ENCODE measurements around the gene SF3A1.

The SF3A1 gene

GRCh38 chr22:30385942-30386341 lies 29.2 kb upstream of the SF3A1 start:
- DNase-seq = no peak

DNA sequence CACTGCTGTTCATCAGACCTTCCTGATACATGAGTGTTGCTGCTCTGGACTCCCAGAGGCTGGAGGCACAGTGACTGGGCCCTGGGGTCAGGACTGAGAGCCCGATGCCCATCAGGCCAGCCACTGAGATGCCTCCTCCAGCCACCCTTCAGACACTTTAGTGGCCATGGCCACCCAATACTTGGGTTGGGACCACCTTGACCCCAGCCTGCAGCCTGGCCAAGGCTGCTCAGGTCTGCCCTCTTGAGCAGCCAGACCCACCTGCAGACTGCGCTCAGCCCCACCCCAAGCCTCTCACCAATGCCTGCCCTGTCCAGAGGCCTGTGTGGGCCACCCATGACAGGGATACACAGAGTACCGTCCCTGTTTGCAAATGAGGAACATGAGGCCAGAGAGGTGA lies 26.4 kb upstream of the SF3A1 start:
- no peak for DNase-seq

DNA sequence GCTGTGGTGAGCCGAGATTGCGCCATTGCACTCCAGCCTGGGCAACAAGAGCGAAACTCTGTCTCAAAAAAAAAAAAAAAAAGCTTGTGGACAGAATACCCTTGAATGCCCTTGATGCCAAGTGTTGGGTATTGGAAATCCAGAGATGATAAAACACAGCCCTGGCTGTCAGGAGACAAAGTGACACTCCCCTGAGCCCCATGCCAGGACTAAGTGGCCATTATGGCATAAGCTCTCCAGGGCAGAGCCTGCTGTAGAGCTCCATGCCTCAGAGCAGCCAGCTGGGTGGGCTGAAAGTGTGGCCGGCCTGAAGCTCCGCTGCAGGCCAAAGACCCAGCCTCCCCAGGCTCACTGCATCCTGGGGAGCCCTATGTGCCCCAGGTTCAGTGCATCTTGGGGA lies 25.6 kb upstream of the SF3A1 start:
- no peak for DNase-seq

- DNase-seq = no peak
Observed at GRCh38 chr22:30381264-30381663, 24.6 kb upstream of the SF3A1 start.

DNA sequence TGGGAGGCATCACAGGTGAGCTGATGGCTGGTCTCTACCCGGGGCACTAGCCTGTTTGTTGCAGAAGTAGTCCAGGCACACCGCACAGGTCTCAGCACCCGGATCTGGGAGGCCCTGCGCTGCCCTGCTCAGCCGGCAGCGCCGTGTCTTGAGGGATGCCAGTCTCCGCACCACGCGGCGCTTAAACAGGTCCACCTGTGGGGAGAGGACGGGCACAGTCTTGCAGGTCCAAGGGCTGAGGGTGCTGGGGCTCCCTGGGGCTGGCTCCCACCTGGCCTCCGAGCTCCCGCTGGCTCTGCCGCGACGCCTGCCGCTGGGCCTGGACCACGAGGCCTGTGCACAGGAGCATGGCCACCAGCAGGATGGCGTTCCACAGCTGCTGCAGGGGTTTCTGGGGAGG lies 23.3 kb upstream of the SF3A1 start:
- no peak for DNase-seq

GRCh38 chr22:30375312-30375849 lies 18.7 kb upstream of the SF3A1 start:
- no peak for DNase-seq

DNA sequence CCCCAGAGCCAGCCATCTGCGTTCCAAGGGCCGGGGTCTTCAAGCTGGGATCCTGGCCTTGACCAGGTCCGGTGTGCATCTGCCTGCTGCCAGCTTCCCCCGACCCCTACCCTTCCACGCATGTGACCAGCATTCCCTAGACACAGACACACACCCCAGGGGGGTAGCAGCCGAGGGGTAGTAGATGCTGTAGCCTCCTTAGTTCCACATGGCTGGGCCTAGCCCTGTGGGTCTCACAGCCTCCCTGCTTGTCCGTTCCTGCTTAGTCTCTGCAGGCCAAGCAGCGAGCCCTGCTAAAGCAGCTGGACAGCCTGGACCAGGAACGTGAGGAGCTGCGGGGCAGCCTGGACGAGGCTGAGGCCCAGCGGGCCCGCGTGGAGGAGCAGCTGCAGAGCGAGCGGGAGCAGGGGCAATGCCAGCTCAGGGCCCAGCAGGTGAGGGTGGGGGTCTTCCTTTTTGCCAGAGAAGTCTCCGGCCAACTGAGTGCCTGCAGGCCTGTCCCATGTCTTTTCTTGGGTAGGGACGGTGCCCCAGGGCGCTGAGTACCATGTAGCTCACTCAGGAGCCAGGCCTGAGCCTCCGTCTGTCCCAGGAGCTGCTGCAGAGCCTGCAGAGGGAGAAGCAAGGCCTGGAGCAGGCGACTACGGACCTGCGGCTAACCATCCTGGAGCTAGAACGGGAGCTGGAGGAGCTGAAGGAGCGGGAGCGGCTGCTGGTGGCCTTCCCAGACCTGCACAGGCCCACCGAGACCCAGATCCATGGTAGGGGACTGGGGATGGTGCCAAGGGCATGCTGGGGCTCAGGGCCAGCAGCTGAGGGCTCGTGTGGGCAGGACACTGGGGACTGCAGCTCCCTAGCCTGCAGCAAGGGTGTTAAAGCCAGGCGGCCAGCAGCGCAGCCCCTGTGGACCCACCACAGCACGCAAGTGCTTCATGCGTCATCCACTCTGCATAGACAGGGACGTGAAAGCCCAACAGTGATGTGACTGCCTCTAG lies 16.9 kb upstream of the SF3A1 start:
- DNase-seq = no peak

- DNase-seq = no peak
Observed at GRCh38 chr22:30372915-30373314, 16.2 kb upstream of the SF3A1 start.

GRCh38 chr22:30371981-30372380 lies 15.3 kb upstream of the SF3A1 start:
- DNase-seq = no peak

- no peak for DNase-seq
Observed at GRCh38 chr22:30371321-30371720, 14.6 kb upstream of the SF3A1 start.

DNA sequence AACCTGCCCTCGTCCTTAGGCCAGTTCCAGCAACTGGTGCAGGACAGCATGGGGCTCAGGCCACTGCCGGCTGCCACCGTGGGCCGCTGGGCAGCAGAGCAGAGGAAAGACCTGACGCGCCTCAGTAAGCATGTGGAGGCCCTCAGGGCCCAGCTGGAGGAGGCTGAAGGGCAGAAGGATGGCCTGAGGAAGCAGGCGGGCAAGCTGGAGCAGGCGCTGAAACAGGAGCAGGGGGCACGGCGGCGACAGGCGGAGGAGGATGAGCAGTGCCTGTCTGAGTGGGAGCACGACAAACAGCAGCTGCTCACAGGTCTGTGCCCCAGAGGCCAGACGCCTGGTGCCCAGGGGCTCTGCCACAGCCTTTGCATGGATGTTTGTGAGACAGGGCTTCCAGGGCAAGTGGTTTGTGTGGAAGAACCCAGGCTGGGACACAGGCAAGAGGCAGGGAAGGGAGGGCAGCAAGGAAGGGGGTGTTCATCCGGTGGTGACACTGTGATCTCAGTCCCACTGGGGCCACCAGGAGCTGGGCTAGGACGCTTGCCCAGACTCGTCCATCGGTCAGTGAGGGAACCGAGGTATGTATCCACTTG lies 14.0 kb upstream of the SF3A1 start:
- DNase-seq = no peak

DNA sequence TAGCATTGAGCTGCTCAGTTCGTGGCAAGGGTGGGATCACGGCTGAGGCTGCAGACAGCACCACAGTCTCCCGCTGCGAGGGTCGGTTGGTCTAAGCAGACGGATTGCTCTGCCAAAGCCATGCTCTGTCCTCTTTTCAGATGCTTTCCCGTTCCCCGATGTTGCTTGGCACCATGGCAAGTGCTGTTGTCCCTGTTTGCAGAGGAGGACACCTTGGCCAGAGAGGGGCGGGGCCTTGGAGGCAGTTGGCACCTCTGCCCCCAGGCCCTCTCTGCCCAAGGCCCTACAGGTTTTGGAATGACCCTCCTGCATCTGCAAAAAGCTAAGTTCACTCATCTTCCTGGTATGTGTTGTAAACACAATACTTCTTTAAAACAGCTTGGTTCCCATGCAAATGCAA lies 11.7 kb upstream of the SF3A1 start:
- no peak for DNase-seq

DNA sequence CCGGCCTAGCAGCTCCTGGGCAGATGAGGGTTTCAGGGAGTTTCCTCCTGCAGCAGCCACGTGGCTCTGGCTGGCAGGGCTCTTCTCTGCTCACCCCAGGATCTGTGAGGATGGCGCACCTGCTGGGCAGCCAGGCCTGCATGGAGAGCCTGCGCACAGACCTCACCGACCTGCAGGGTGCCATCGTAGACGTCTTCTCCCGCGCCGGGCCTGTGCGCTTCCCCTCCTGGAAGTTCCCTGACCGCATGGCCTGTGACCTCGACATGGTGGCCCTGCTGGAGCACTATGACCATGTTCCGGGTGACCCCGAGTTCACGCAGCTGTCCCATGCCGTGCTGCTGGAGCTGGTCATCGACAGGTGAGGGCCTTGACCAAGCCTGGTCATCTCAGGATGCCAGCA lies 9.2 kb upstream of the SF3A1 start:
- DNase-seq = no peak

- no peak for DNase-seq
Observed at GRCh38 chr22:30362651-30363281, 6.1 kb upstream of the SF3A1 start.

GRCh38 chr22:30361916-30362650 lies 5.4 kb upstream of the SF3A1 start:
- DNase-seq = no peak

DNA sequence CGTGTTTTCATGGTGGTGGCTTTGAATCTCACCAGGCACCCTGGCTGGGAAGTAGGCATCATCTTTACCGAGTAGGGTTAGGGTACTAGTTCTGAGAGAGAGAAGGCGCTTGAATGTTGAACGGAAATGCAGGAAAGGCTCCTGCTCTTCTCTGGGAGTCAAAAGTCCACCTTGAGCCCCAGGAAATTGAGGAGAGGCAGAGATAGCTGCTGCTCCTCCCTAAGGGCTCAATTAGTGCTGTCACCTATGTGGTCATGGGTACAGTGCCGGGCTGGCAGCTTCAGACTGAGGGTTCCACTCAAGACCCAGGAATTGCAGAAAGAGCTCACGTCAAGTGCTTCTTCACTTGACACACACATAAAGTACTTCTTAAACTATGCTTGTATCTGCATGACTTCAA lies 1.8 kb upstream of the SF3A1 start:
- no peak for DNase-seq

- no peak for DNase-seq
Observed at GRCh38 chr22:30357650-30358215, 1.0 kb upstream of the SF3A1 start.

- no peak for DNase-seq
Observed at GRCh38 chr22:30357236-30357570, 509 bp upstream of the SF3A1 start.

DNA sequence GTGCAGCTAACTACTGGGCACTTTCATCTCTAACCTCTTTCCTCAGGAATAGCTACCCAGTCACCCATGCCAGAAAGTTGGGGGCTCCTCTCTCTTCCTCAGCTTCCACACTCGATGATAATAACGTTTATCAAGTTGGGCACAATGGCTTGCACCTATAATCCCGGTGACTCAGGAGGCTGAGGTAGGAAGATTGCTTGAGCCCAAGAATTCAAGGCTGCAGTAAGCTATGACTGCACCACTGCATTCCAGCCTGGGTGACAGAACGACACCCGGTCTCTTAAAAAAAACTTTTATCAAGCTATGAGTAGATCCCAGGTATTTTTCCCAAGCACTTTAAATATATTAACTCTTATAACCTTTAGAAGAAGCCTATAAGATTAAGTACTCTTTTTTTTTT lies 2.0 kb downstream of the SF3A1 start:
- no peak for DNase-seq

- DNase-seq = no peak
Observed at GRCh38 chr22:30351226-30351625, 5.5 kb downstream of the SF3A1 start.

DNA sequence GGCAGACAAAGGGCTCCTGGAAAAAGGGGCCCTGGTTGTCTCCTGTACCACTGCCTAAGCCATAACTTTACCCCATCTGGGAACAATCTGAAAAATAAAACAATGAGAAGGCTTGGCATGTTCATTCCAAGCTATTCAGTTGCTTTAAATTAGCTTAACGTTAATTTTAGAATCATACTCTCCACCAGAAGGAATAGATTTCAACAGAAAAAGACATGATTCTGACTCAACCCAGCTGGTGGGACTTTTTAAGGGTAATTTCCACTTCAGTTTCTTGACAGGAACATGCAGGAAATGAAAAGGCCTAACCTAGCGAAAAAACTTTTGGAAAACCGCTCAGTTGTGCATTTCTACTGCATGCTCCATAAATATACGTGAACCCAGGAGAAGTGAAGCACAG lies 7.9 kb downstream of the SF3A1 start:
- DNase-seq = no peak

GRCh38 chr22:30348404-30348803 lies 8.3 kb downstream of the SF3A1 start:
- no peak for DNase-seq
